Limb (tissue), 2 donors: ENCODE measurements around the gene FAM210A.

Source experiments
- DNase-seq, 2 donors: peaks; one replicate each; pipeline ENCODE4 v3.0.0-alpha.2; 2016; ENCODE audit errors: extremely low spot score in 2 of 2

Gene FAM210A

GRCh38 chr18:13622751-13623150 lies 103.6 kb downstream of the FAM210A start:
- DNase-seq = peak in 1 of 2 donors; percentile 16

GRCh38 chr18:13621886-13622619 lies 104.3 kb downstream of the FAM210A start:
- peak in 1 of 2 donors; percentile 16 for DNase-seq

GRCh38 chr18:13621446-13621849 lies 104.9 kb downstream of the FAM210A start:
- DNase-seq = peak in 1 of 2 donors; percentile 31

GRCh38 chr18:13620818-13621445 lies 105.4 kb downstream of the FAM210A start:
- DNase-seq = peak in 1 of 2 donors; percentile 22

GRCh38 chr18:13620206-13620672 lies 106.1 kb downstream of the FAM210A start:
- no peak for DNase-seq

- DNase-seq = peak in 1 of 2 donors; percentile 23
Measured at GRCh38 chr18:13619505-13620205, 106.7 kb downstream of the FAM210A start.

GRCh38 chr18:13618760-13619438 lies 107.5 kb downstream of the FAM210A start:
- DNase-seq = peak in 1 of 2 donors; percentile 18

GRCh38 chr18:13617826-13618515 lies 108.4 kb downstream of the FAM210A start:
- no peak for DNase-seq

- DNase-seq = peak in 1 of 2 donors; percentile 27
Measured at GRCh38 chr18:13616525-13617035, 109.8 kb downstream of the FAM210A start.

- peak in 1 of 2 donors; percentile 14 for DNase-seq
Measured at GRCh38 chr18:13616041-13616440, 110.3 kb downstream of the FAM210A start.

- DNase-seq = no peak
Measured at GRCh38 chr18:13615432-13615861, 110.9 kb downstream of the FAM210A start.

GRCh38 chr18:13614641-13615288 lies 111.6 kb downstream of the FAM210A start:
- DNase-seq = peak in 1 of 2 donors; percentile 31

- no peak for DNase-seq
Measured at GRCh38 chr18:13613591-13614501, 112.5 kb downstream of the FAM210A start.
